COLO829 (cell line): Measurements from ENCODE around the gene LTK.

Experiments used
- DNase-seq: peaks from one replicate; pipeline ENCODE4 v3.0.0; 2012; ENCODE audit warnings: low spot score

Gene LTK

DNA sequence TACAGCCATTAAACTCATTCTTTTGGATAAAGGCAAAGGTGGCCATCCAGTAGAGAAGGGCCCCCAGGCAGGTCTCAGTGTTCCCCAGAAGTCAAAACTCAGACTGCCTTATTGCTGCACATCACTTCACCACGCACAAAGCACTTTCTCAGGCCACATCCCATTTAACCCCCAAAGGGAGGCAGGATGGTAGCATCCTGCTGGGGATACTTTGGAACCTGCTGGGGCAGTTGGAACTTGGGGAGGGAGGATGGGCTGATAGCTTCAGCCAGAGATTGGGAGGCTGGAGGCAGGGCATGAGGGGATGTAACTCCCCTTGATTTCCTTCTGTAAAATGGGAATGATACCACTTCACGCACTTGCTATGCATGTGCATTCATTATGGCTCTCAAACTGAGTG lies 15.0 kb downstream of the LTK start:
- no peak for DNase-seq

DNA sequence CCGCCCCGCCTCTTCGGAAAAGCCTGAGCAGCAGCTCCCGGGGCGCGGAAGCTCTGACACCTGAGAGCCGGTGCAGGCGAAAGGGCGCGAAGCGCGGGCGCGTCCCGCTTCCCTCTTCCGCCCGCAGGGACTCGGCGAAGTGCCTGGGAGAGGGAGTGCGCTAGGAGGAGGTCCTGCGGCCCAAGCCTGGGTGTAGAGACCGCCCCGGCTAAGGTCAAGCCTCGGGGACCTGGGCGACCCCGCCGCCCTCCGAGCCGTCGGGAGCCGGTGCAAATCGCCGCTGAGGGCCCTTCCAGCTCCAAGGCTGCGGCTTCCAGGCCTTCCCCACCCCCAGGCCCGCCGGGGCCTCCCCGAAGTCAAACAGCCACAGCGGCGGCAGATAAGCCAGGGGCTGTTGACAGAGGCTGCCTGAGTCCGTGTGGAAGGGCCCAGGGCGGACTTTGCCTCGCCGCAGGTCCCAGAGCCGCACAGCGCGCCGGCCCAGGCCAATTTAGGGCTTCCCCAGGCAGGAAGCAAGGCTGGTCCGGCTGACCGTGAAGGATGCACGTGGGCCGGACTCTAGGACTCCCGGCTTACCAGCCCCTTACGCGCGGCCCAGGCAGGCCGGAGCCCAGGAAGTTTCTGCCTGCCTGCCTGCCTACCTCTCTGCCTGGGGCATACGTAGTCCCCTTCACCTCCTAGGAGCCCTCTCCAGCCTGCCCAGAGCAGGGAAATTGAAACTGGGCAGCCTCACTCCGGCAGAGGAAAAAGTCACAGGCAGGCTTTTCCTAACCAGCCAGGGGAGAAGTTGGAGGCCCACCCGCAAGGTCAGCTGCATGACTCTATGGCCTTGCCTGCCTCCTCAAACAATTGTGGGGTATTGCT lies 17.7 kb downstream of the LTK start:
- DNase-seq, result no peak

DNA sequence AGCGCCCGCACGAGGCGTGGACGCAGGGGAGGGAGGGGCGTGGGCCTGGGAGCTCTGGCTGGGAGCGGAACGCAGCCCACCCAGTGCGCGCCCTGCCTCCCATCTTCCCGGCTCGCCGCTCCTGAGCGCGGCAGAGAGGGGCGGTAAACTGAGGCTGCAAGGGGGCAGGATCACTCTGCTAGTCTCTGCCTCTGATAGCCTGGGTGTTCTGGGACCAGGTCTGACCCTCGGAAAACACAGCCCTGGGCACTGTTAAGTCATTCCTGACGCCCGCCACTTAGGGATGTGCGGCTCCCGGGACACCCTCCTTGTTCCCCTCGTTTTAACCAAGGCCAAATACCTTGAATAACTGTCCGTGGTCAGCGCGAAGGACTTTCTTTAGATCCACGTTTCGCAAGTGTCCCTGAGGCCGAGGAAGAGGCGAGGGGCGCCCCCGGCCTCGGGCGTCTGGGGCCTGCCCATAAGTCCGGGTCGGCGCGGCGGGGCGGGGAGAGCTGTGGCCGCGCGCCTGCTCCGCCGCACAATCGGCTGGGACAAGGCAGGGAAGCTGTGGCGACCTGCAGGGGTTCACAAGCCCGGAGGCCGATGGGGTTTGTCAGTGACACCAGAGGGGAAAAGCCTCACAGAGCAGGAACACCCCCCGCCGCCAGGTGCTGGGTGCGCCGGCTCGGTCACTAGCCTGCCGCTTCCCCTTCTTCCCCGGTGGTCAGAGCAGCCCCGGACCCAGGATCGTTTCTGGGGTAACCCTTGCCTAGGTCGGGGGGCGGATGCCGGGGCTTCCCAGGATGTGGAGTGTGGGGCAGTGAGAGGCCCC lies 18.5 kb downstream of the LTK start:
- no peak for DNase-seq

DNA sequence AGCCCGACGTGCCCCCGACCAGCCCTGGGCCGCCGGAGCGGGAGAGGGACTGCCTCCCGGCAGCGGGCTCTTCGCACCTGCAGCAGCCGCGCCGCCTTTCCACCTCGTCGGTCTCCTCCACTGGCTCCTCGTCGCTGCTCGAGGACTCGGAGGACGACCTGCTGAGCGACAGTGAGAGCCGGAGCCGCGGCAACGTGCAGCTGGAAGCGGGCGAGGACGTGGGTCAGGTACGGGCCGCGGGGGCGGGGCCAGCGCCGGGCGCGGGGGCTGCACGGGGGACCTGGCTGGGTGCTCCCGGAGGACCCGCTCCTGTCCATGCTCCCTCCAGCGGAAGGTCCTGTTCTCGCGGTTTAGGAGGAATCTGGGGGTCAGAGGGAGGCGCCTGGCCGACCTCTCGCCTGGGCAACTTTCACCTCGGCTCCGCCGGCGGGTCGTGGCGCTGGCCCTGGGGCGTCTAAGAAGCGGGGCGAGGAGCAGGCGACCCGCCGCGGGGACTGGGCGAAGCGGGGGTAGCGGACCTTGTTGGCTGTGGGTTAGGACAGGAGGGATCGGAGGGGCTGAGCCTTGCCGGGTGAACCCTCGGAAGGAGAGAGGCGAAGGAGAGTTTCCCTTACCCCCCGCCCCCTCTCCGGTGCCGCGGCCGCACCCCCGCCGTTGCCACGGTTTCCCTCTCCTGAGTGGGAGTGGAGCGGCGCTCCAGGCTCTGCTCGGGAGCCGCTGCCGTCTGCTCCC lies 19.3 kb downstream of the LTK start:
- DNase-seq, result no peak

DNA sequence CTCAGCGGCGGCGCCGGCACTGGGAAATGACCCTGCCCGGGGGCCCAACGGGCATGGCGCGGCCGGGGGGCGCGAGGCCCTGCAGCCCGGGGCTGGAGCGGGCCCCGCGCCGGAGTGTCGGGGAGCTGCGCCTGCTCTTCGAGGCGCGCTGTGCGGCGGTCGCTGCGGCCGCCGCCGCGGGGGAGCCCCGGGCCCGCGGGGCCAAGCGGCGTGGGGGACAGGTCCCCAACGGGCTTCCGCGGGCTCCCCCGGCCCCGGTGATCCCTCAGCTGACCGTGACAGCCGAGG lies 19.8 kb downstream of the LTK start:
- no peak for DNase-seq

DNA sequence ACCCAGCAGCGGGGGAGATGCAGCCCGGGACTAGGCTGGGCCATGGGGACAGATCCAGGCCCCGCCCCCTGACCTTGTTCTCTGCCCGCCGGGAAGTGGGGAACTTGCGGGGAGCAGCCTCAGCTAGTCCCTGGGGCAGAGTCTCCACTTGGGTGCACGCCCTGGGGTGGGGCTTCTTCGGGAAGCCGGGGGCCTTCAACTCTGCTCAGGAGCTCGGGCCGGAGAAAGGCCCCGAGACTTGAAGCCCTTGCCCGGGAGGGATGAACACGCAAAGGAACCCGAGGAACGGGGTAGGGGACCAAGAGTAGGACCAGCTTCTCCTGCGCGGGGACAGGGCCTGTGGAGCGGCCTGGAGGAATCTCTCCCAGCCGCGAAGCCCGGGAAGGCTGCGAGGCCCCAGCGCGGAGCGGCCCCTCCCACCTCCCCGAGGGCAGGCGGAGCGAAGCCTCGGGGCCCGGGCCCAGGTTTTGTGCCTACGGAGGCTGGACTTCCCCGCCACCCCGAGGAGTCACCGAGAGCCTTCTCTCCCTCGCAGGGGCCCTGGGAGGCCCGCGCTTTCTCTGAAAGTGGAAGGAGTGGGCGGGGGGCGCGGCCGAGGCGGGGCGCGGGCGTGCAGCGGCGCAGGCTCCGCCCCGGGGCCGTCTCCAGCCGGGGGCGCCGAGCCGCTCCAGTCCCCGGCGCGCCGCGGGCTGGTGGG lies 20.3 kb downstream of the LTK start, which contains the start of gene ITPKA:
ITPKA (plus strand) TSS at position 670 of the 697 bp plus-strand sequence. CDS start 54 bp downstream, outside the sequence.
- peak; percentile 41 for DNase-seq

DNA sequence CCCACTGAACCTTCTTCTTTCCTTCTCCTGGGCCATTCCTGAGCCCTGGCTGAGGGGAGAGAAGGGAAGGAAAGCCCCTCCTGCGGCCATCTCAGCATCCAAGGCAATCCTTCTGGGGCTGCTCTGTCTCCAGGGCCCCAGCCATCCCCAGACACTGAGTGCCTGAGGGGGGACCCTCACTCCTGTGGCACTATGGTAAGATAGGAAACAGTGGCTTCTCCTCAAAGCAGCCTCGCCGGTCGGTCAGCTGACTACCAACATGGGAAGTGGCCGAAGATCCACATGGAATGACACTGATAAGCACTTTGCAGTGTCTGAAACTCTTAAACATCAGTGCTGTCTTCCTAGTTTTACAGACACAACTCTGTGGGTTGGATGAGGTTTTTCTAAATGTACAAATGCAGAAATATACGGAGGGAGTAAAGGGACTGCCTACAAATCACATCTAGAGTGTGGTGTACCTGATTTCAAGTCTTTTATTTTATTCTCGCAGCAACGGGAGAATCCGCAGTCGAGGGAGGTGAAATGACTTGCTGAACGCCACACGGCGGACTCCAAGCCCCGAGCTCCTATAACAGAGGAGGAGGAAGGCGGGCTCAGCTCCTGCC lies 20.9 kb downstream of the LTK start:
- DNase-seq, result no peak

DNA sequence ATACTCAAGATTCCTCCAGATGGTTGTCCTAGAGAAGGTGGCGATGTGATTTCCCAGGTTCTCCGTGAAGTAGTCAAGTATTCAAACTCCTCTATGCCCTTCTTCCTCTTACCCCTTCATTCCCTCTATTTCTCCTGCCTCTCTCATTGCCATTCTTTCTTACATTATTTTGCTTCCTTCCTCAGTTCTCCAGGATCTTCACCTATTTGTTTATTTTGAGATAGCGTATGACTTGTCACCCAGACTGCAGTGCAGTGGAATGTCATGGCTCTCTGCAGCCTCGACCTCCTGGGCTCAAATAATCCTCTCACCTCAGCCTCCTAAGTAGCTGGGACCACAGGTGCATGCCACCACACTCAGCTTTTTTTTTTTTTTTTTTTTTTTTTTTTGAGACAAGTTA lies 21.7 kb downstream of the LTK start:
- no peak for DNase-seq

DNA sequence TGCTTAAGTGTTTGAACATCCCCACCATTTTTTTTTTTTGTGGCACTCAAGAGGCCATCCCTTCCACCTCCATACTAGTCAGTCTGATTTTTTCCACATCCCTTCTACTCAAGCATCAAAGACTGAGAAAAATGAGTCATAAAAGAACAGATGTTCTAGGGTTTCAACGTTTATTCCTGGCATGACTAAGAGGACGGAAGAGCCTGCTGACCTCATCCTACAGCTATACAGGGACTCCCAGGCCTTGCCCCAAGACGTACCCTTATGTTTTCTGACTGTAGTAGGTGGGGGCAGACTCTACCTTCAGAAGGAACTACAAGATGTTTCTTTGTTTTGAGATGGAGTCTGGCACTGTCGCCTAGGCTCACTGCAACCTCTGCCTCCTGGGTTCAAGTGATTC lies 23.3 kb downstream of the LTK start:
- peak; percentile 89 for DNase-seq

DNA sequence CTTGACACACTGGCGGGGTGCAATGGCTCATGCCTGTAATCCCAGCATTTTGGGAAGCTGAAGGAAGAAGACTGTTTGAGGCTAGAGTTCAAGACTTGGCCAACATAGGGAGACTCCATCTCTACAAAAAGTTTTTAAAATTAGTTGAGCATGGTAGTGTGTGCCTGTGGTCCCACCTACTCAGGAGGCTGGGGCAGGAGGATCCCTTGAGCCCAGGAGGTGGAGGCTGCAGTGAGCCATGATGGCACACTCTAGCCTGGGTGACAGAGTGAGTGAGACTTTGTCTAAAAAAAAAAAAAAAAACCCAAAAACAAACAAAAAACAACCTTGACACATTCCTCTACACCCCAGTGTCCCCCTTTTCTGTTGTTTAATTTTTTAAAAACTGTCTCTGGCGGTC lies 24.0 kb downstream of the LTK start:
- no peak for DNase-seq

DNA sequence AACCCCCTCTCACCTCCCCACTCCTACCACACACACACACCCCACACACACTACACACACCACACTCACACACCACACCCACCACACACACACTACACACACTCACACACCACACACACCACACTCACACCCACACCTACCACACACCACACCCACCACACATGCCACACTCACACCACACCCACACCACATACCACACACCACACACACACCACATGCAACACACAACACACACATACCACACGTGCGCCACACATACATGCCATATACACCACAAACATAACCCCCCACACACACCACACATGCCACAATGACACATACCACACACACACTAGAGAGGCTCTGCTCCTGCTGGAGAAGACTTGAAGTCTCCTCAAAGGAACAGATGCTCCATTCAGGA lies 25.8 kb downstream of the LTK start:
- DNase-seq, result no peak

DNA sequence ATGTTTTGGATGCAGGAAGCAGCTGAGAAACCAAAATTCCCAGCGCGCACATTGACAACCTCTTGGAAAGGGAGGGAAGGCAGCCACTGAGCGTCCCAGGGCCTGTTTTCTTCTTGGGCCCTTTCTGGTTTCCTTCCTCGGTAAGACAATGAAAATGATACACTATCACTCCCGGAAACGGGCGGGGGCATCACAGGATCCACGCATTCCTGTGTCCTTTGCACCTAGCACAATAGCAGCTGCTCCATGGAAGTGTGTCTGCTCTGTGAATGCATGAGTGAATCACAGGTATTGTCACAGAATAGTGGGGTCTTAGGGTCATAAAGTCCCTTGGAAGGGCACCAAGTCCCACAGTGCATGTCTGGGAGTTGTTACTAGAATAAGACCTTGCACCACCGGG lies 26.2 kb downstream of the LTK start:
- no peak for DNase-seq

DNA sequence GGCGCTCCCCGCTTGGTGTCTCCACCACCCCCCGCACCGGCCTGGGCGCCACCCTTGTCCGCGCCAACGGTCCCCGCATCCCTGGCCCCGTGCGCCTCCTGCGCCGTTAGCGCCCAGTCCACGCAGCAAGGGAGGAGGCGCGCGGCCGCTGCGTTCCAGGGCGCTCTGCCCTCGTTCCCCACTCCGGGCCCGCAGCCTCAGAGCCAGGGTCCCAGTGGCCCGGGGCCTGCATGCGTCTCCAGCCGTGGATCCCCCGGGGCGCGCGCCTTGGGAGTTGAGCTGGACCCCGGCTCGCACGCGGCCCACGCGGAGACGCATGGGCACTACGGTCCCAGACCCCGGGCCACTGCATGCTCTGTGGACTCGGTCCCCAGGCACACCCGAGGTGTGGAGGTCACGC lies 27.3 kb downstream of the LTK start:
- DNase-seq, result no peak

DNA sequence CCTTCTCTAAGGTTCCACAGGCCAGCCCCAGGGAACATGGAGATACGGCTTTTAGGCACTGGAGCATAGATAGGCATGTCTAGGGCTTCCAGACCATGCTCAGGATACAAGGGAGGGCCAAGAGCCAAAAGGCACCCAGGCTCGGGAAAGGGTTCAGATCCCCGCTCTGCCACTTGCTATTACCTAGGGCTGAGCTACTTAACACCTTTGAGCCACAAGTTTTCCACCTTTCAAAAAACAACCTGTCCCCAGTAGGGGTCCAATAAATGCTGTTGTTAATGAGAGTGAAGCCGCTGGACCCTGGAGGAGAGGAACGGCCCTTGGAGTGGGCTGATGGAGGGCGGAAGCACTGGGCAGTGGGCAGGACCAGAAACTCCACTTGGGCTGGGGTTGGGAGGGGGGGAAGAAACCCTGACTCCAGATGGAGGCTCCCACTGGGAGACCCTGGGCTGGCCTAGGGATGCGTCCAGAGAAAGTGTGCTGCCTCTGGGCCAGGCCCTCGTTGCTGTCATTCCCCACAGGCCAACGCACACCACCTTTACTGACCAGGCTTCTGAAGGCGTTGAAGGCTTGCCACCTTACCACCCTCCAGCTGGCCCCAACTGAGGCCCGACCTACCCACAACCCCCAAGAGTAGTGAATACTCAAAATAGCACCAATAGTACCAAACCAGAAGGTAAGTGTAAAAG lies 28.5 kb downstream of the LTK start:
- no peak for DNase-seq

DNA sequence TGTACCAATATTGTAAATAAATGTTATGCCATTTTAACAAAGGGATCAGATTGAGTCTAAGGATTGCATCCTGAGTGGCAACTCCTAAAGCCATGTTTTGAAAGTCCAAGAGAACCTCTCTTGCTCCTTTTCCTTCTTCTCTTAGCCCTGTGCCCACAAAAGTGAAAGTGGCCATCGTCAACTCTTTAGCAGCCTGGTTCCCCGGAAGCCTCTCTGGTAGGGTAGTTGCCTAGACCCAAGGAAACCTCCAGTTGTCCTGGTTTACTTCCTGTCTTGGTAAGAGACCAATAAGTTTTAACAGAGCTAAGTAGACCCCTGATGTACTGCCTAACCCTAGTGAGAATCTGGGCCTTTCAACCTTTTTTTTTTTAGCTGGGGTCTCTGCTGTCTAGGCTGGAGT lies 30.1 kb downstream of the LTK start:
- DNase-seq, result no peak

DNA sequence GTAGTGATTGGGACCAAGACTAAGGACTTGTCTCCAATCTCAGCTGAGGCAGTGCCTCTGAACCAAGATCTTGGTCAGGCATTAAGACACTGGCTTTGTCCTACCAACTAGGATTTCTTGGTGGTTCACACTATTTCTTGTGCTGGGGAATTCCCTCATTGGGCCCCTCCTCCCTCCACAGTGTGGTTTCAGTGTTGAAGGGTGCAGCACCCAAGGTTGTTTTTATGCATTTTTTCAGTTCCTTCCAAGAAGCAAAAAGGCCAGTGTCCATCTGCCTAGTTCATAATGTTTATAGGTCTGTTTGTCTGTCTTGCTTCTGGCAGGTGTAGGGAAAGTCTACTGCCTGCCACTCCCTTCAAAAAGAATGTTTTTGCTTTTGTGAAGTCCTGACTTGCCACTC lies 30.5 kb downstream of the LTK start:
- DNase-seq, result no peak

DNA sequence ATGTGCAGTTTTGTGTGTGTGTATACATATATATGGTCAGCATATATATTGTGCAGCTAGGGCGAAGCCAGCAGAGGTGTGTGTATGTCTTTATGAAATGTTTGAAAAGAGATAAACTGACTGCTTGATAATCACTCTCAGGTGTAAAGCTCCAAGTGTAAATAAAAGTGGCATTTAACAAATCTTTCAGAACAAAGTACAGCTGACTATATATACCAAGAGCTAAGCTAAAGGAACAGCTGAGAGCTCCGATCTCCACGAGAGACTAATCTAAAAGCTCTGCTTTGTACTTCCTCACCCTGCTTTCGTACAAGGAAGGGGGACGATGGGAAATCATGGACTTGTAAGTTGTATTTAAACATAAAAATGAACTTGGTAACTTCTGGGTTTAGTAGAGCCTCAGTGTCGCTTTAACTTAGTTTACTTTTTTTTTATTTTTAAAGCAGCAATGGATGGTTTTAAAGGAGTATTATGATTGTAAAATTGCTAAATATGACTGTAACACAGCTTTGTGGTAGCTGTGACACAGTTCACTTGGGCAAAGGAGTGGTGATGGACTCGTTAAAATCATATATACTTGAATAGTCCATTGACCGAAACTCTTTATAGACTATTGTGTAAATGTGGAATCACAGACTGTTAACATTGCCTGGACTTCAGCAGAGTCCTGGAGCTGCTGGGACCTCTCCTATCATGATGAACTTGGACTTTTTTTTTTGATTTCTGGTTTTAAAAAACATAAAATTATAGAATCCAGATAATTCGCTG lies 31.3 kb downstream of the LTK start:
- no peak for DNase-seq

DNA sequence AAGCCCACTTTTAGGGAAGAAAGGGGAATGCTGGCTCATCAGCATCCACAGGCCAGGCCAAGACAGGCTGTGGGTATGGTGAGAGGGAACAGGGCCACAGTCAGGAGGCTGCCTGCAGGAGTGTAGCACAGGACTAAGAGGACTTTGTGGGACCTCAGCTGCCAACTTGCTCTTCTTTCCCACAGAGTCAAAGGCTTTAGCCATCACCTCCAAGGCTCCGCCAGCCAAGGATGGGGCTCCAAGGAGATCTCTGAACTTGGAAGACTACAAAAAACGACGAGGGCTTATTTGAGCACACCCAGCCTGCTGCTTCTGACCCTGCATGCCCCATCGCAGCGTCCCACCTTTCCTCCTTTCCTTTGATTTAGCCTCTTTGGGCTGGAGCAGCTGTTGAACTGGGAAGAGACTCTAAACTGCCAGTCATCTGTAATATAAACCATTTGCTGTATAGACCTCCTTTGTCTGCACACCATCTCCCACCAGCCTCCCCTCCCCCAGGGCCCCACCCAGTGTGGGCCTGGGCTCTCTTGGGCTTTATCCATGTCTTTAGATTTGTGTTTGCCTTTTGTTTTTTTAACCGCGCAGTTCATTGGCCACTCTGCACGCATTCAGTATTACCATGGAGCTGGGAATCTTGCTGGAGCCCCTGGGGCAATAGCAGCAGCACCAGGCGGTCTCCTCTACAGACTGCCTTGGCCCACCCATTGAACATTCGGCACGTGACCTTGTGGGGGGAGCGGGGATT lies 33.1 kb downstream of the LTK start:
- DNase-seq, result no peak

DNA sequence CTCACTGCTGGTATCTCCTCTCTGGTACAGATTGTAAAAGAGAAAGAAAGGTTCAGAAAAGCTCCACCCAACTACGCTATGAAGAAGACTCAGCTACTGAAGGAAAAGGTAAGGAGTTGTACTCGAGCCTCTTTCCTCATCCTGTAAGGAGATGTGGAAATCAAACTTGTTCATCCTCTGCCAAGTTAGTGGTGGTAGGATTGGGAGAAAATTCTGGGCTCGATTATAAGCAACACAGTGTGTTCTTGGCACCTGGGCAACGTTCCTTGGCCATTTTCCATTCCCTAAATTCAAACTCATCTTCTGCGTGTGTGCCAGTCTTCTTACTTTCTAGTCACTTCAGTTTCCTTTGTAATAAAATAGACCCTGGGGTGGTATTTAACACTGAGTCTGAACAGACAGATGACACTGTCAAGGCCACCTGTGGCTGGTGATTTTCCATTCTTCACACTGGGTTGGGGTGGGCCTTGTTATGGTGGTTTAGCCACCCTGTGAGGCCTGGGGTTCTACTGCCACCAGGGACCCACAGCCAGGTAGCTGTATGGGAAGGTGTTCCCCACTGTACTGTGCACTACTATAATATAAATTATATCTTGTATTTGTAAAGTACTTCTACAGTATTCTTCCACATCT lies 37.1 kb downstream of the LTK start:
- DNase-seq, result no peak
